Subcutaneous preadipocyte (primary cell): ENCODE measurements around the gene PRAMEF13. TPM values are rescaled to one million over a fixed set of nuclear protein-coding genes. Genes with fewer than 3 reads are reported as not detected.

ENCODE experiments used
- total RNA-seq: library from RNA; depleted of rRNA; stranded (reverse); fragments of >200 nt; gene quantifications from 2 replicates; pipeline ENCODE4 v1.2.3, GENCODE V29; 2012

Gene PRAMEF13, protein sequence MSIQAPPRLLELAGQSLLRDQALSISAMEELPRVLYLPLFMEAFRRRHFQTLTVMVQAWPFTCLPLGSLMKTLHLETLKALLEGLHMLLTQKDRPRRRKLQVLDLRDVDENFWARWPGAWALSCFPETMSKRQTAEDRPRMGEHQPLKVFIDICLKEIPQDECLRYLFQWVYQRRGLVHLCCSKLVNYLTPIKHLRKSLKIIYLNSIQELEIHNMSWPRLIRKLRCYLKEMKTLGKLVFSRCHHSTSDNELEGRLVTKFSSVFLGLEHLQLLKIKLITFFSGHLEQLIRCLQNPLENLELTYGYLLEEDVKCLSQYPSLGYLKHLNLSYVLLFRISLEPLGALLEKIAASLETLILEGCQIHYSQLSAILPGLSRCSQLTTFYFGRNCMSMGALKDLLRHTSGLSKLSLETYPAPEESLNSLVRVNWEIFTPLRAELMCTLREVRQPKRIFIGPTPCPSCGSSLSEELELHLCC
- not detected in 2 replicates for total RNA-seq

GRCh38 chr1:13201309-13201708 lies at the start of gene PRAMEF13:
Gene PRAMEF13, minus strand, starts transcription at chr1:13201409. Its CDS starts 1,820 bp downstream, at chr1:13199589.

DNA sequence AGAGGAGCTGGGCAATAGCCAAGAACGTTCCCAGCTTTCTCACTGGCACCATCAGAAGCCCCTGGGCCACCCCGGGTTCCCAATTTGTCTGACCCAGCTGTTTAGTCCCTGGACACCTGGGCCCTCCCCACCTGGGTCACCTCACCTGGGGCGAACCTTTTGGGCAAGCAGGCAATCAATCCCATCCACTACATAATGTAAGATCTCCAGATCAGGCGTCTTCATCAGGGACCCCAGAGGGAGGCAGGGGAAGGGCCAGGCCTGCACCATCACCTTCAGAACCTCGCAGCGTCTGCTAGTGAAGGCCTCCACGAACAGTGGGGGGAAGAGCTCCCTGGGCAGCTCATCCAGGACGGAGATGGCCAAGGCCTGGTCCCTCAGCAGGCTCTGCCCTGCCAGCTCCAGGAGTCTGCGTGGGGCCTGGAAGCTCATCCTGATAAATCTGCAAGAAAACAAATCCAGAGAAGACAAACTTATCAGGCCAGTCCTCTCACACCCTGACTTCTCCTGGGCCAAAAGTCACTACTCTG lies 24.5 kb upstream of the PRAMEF13 start, which contains the start of gene PRAMEF18:
Gene PRAMEF18, minus strand, starts transcription at position 480 of the 530 bp plus-strand sequence. Its CDS starts 48 bp downstream, at position 432.

DNA sequence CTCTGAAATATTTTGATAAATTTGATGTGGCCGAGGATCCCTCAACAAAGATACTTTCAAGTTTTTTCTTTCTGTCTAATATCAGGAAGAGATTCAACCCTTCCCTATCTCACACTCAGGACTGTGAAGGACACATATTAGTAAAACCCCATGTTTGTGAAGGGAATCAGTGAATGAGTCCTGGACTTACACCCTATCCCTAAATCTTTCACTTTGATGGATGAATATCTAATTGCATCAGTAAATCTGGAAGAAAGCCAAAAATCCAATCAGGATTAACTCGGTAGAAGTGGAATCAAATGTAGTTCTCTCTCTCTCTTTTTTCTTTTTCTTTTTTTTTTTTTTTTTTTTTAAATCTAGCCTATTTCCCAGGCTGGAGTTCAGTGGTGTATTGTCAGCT lies 29.7 kb downstream of the PRAMEF13 start, which contains the start of gene PRAMEF9:
Gene PRAMEF9, plus strand, starts transcription at position 301 of the 400 bp plus-strand sequence. CDS start 3,433 bp downstream, outside the sequence.

GRCh38 chr1:13165531-13165930 lies 35.7 kb downstream of the PRAMEF13 start, which contains the start of gene HNRNPCL4:
Gene HNRNPCL4, minus strand, starts transcription at chr1:13165631. Its CDS starts 164 bp downstream, at chr1:13165467.

GRCh38 chr1:13155909-13156308 lies 45.3 kb downstream of the PRAMEF13 start, which contains the start of gene PRAMEF26:
Gene PRAMEF26, minus strand, starts transcription at chr1:13156009. Its CDS starts 2,914 bp downstream, at chr1:13153095.

Other genes with a start within 250 kb of the PRAMEF13 start
- not detected in 2 replicates for gene PRAMEF27, start 144.8 kb downstream of the PRAMEF13 start, total RNA-seq
- gene HNRNPCL3, start 140.6 kb downstream of the PRAMEF13 start, total RNA-seq: not detected in 2 replicates
- not detected in 2 replicates for gene PRAMEF25, start 130.6 kb downstream of the PRAMEF13 start, total RNA-seq
- gene HNRNPCL2, start 84.6 kb downstream of the PRAMEF13 start, total RNA-seq: not detected in 2 replicates
- not detected in 2 replicates for gene PRAMEF26, start 45.4 kb downstream of the PRAMEF13 start, total RNA-seq
- gene HNRNPCL4, start 35.8 kb downstream of the PRAMEF13 start, total RNA-seq: not detected in 2 replicates
- not detected in 2 replicates for gene PRAMEF9, start 29.6 kb downstream of the PRAMEF13 start, total RNA-seq
- gene PRAMEF18, start 24.7 kb upstream of the PRAMEF13 start, total RNA-seq: not detected in 2 replicates
- not detected in 2 replicates for gene PRAMEF5, start 52.8 kb upstream of the PRAMEF13 start, total RNA-seq
- not detected in 2 replicates for gene PRAMEF8, start 83.7 kb upstream of the PRAMEF13 start, total RNA-seq
- not detected in 2 replicates for gene PRAMEF33, start 102.1 kb upstream of the PRAMEF13 start, total RNA-seq
- not detected in 2 replicates for gene PRAMEF15, start 114.2 kb upstream of the PRAMEF13 start, total RNA-seq
- gene PRAMEF14, start 145.7 kb upstream of the PRAMEF13 start, total RNA-seq: not detected in 2 replicates
- not detected in 2 replicates for gene PRAMEF19, start 170.5 kb upstream of the PRAMEF13 start, total RNA-seq
- gene PRAMEF17, start 188.2 kb upstream of the PRAMEF13 start, total RNA-seq: not detected in 2 replicates
- gene PRAMEF20, start 209.0 kb upstream of the PRAMEF13 start, total RNA-seq: not detected in 2 replicates